Stomach (tissue), 4 donors: ENCODE data around the gene THADA.

Experiments used
- POLR2A ChIP-seq, 4 donors: fragments of 450-650 bp; IDR thresholded peaks; one replicate each; pipeline ENCODE4 v1.6.1; 2016; ENCODE audit warnings: antibody characterized with exemption in 4 of 4, control low read depth in 2 of 4, mild to moderate bottlenecking in 1 of 4, moderate library complexity in 1 of 4
- POLR2AphosphoS5 ChIP-seq, 3 donors: sonication (generic); formaldehyde crosslinking; IDR thresholded peaks; one replicate each; pipeline ENCODE4 v1.6.1; 2016; ENCODE audit warnings: antibody characterized with exemption in 3 of 3
- TF ChIP-seq, protein P1 (sequence below), 7 experiments: fragments of 450-650 bp in 4 of 7; fragments of 200-600 bp in 3 of 7; sonication (generic) in 3 of 7; IDR thresholded peaks; one replicate each; pipeline ENCODE4 v1.5.1; 2016 to 2019; ENCODE audit warnings: antibody characterized with exemption in 7 of 7, control low read depth in 2 of 7, mild to moderate bottlenecking in 1 of 7

DNA sequence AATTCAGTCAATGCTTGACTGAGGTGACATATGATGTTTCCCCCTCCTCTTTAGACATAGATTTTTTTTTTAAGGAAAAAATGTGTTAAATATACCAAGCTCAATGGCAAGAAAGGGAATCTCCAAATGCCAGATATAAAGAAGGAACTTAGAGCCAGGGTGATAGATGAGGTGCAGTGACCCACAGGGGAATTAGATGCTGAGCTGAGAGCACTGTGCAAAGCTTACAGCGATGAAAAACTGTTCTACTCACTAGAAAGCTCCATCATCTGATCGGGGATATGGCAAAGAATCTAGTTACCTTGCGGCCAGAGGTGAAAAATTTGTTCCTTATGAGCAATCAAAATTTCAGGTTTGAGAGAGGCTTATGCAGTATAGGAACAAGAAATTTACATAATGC is 218.5 kb downstream of the THADA start:
- no peak for TF ChIP-seq POLR2AphosphoS5 (IDR thresholded peaks at IDR 0.05)
- TF ChIP-seq, protein P1, sequence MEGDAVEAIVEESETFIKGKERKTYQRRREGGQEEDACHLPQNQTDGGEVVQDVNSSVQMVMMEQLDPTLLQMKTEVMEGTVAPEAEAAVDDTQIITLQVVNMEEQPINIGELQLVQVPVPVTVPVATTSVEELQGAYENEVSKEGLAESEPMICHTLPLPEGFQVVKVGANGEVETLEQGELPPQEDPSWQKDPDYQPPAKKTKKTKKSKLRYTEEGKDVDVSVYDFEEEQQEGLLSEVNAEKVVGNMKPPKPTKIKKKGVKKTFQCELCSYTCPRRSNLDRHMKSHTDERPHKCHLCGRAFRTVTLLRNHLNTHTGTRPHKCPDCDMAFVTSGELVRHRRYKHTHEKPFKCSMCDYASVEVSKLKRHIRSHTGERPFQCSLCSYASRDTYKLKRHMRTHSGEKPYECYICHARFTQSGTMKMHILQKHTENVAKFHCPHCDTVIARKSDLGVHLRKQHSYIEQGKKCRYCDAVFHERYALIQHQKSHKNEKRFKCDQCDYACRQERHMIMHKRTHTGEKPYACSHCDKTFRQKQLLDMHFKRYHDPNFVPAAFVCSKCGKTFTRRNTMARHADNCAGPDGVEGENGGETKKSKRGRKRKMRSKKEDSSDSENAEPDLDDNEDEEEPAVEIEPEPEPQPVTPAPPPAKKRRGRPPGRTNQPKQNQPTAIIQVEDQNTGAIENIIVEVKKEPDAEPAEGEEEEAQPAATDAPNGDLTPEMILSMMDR (IDR thresholded peaks at IDR 0.05) = no peak
- no peak for TF ChIP-seq POLR2A (IDR thresholded peaks at IDR 0.05)
